ENCODE results near the gene ABCA4. TPM values are rescaled to one million over a fixed set of nuclear protein-coding genes. Genes with fewer than 3 reads are reported as not detected.

Gene ABCA4
- total and polyA plus RNA-seq, 5 experiments from 2014 or later, result not detected

- Mint-ChIP-seq H3K4me1 (peaks cover 0 to 9% (median 3%) of the 10 kb centered on the region in 4 donors), H3K9me3 (no peaks in the 10 kb centered on the region), H3K4me3 (no peak overlapping the region), H3K36me3 (no peaks in the 10 kb centered on the region), H3K27ac (no peak overlapping the region), H3K27me3 (peaks cover 12 to 32% (median 30%) of the 10 kb centered on the region in 5 donors)
- POLR2A ChIA-PET, result no interaction called here
- ATAC-seq, result no peak
- DNase-seq, result no peak
Measured at GRCh38 chr1:94106716-94107115, 14.2 kb downstream of the ABCA4 start.

GRCh38 chr1:94105957-94106529 lies 14.9 kb downstream of the ABCA4 start:
- Mint-ChIP-seq H3K4me3 (no peak overlapping the region), H3K4me1 (peaks cover 0 to 9% (median 3%) of the 10 kb centered on the region in 4 donors), H3K27ac (peak overlapping the region in 2 of 10 donors; percentile 57 to 75), H3K36me3 (no peaks in the 10 kb centered on the region), H3K9me3 (no peaks in the 10 kb centered on the region), H3K27me3 (peaks cover 12 to 32% (median 30%) of the 10 kb centered on the region in 5 donors)
- peak in 1 of 2 donors; percentile 29 for ATAC-seq
- POLR2A ChIA-PET, result no interaction called here
- no peak for DNase-seq

DNA sequence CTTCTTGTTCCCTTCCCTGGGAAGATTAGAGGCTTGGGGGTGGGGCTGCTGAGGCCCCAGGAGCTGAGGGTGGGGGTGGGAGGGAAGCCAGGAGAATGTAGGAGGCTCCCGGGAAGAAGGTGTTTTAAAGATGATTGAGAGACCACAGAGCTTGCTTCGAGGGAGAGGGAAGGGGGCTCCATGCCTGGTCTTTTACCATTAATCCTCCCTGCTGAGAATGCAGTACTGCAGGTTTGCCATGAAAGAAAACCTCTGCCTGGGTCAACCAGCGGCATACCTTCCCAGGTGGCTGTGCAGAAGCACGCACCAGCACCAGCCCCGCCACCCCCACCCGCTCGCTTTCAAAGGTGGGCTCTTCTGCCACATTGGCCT lies 15.4 kb downstream of the ABCA4 start:
- Mint-ChIP-seq H3K4me1 (peaks cover 0 to 9% (median 3%) of the 10 kb centered on the region in 4 donors), H3K36me3 (no peaks in the 10 kb centered on the region), H3K27ac (peak overlapping the region in 1 of 10 donors; percentile 75), H3K9me3 (no peaks in the 10 kb centered on the region), H3K4me3 (no peak overlapping the region), H3K27me3 (peaks cover 12 to 32% (median 30%) of the 10 kb centered on the region in 5 donors)
- no peak for DNase-seq
- ATAC-seq, result no peak
- POLR2A ChIA-PET, result no interaction called here

GRCh38 chr1:94104776-94105580 lies 16.0 kb downstream of the ABCA4 start:
- peak overlapping the region in 1 of 10 donors; percentile 1 for H3K27ac Mint-ChIP-seq
- H3K9me3 Mint-ChIP-seq, result no peaks in the 10 kb centered on the region
- DNase-seq (no peak), ATAC-seq (no peak)
- peaks cover 0 to 9% (median 3%) of the 10 kb centered on the region in 4 donors for H3K4me1 Mint-ChIP-seq
- no peak overlapping the region for H3K4me3 Mint-ChIP-seq
- POLR2A ChIA-PET, result no interaction called here
- no peaks in the 10 kb centered on the region for H3K36me3 Mint-ChIP-seq
- peaks cover 12 to 32% (median 30%) of the 10 kb centered on the region in 5 donors for H3K27me3 Mint-ChIP-seq

GRCh38 chr1:94104127-94104684 lies 16.7 kb downstream of the ABCA4 start:
- peaks cover 12 to 32% (median 30%) of the 10 kb centered on the region in 5 donors for H3K27me3 Mint-ChIP-seq
- peaks cover 0 to 9% (median 3%) of the 10 kb centered on the region in 4 donors for H3K4me1 Mint-ChIP-seq
- DNase-seq (no peak), ATAC-seq (no peak)
- POLR2A ChIA-PET, result no interaction called here
- no peaks in the 10 kb centered on the region for H3K9me3 Mint-ChIP-seq
- no peaks in the 10 kb centered on the region for H3K36me3 Mint-ChIP-seq
- H3K27ac Mint-ChIP-seq, result no peak overlapping the region
- no peak overlapping the region for H3K4me3 Mint-ChIP-seq

DNA sequence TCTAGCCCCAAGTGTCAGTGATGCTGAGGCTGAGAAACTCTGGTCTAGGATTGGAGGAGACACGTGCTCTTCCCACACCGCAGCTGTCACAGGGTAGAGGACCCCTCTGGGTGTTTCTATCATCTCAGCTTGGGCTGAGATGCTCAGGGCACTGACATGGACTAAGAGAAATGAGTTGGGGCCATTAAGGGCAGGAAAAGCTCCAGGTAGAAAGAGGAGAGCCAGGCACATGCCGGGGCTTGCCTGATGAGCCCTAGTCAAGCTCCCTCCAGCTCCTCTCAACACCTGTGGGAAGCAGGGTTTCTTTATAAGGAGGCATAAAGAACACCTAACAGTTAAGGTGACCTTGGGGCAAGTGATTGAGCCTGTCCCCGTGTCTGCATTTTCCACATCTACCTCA lies 17.3 kb downstream of the ABCA4 start:
- Mint-ChIP-seq H3K36me3 (no peaks in the 10 kb centered on the region), H3K9me3 (no peaks in the 10 kb centered on the region), H3K27ac (no peak overlapping the region), H3K27me3 (peaks cover 12 to 32% (median 30%) of the 10 kb centered on the region in 5 donors), H3K4me3 (no peak overlapping the region), H3K4me1 (peaks cover 0 to 9% (median 3%) of the 10 kb centered on the region in 4 donors)
- DNase-seq (no peak), ATAC-seq (no peak)
- POLR2A ChIA-PET, result no interaction called here

GRCh38 chr1:94101613-94102525 lies 19.1 kb downstream of the ABCA4 start:
- POLR2A ChIA-PET, result no interaction called here
- Mint-ChIP-seq H3K27me3 (peaks cover 9 to 21% (median 16%) of the 10 kb centered on the region in 5 donors), H3K36me3 (no peaks in the 10 kb centered on the region), H3K4me1 (peaks cover 0 to 9% (median 2%) of the 10 kb centered on the region in 4 donors), H3K27ac (peak overlapping the region in 1 of 10 donors; percentile 1), H3K4me3 (no peak overlapping the region), H3K9me3 (no peaks in the 10 kb centered on the region)
- no peak for ATAC-seq
- DNase-seq, result no peak

GRCh38 chr1:94100785-94101612 lies 19.9 kb downstream of the ABCA4 start:
- DNase-seq (no peak), ATAC-seq (no peak)
- H3K9me3 Mint-ChIP-seq, result no peaks in the 10 kb centered on the region
- peaks cover 0 to 4% (median 2%) of the 10 kb centered on the region in 4 donors for H3K4me1 Mint-ChIP-seq
- POLR2A ChIA-PET, result no interaction called here
- H3K4me3 Mint-ChIP-seq, result no peak overlapping the region
- peaks cover 7 to 18% (median 16%) of the 10 kb centered on the region in 5 donors for H3K27me3 Mint-ChIP-seq
- H3K36me3 Mint-ChIP-seq, result no peaks in the 10 kb centered on the region
- H3K27ac Mint-ChIP-seq, result no peak overlapping the region

DNA sequence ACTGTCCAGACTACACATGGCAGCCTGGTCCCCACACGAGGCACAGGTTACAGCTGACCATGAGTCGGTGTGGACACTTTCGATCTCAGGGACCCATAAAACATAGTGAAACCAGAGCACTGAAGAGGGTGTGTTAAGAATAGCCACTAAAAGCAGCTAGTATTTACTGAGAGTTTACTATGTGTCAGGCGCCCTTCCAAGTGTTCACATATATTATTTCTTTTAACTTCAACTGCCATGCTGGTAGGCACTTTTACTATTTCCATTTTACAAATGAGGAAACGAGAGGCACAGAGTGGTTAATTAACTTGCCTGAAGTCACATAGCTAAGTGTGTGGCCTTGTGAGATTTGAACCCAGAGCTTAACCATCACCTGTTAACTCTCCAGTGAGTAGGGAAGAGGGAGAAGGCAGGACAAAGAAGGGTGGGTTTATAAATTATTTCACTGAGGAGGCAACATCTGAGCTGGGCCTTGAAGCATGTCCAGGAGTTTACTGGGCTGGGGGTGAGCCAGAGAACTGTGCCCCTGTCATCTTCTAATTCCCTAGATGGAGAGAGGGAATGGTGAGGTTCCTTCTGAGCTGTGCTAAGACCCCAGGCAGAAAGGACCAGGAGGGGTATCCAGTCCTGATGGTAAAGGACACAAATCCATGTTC lies 20.7 kb downstream of the ABCA4 start:
- Mint-ChIP-seq H3K36me3 (no peaks in the 10 kb centered on the region), H3K4me3 (no peak overlapping the region), H3K27ac (no peak overlapping the region), H3K4me1 (peaks cover 0 to 1% (median 0%) of the 10 kb centered on the region in 4 donors), H3K27me3 (peaks cover 7 to 17% (median 16%) of the 10 kb centered on the region in 5 donors), H3K9me3 (no peaks in the 10 kb centered on the region)
- ATAC-seq (no peak), DNase-seq (no peak)
- POLR2A ChIA-PET, result no interaction called here

GRCh38 chr1:94099303-94099702 lies 21.6 kb downstream of the ABCA4 start:
- H3K27ac Mint-ChIP-seq, result no peak overlapping the region
- no peaks in the 10 kb centered on the region for H3K9me3 Mint-ChIP-seq
- POLR2A ChIA-PET, result no interaction called here
- no peaks in the 10 kb centered on the region for H3K36me3 Mint-ChIP-seq
- no peak for DNase-seq
- no peak overlapping the region for H3K4me3 Mint-ChIP-seq
- H3K27me3 Mint-ChIP-seq, result peaks cover 2 to 12% (median 9%) of the 10 kb centered on the region in 5 donors
- H3K4me1 Mint-ChIP-seq, result peaks cover 2 to 4% (median 3%) of the 10 kb centered on the region in 4 donors
- ATAC-seq, result no peak

- Mint-ChIP-seq H3K4me3 (no peak overlapping the region), H3K27me3 (peaks cover 2 to 11% (median 8%) of the 10 kb centered on the region in 5 donors), H3K4me1 (peaks cover 4 to 9% (median 7%) of the 10 kb centered on the region in 4 donors), H3K9me3 (no peaks in the 10 kb centered on the region), H3K36me3 (no peaks in the 10 kb centered on the region), H3K27ac (no peak overlapping the region)
- POLR2A ChIA-PET, result no interaction called here
- DNase-seq (no peak), ATAC-seq (no peak)
Measured at GRCh38 chr1:94098585-94099111, 22.3 kb downstream of the ABCA4 start.
